ENCODE data around the gene VPS16.

DNA sequence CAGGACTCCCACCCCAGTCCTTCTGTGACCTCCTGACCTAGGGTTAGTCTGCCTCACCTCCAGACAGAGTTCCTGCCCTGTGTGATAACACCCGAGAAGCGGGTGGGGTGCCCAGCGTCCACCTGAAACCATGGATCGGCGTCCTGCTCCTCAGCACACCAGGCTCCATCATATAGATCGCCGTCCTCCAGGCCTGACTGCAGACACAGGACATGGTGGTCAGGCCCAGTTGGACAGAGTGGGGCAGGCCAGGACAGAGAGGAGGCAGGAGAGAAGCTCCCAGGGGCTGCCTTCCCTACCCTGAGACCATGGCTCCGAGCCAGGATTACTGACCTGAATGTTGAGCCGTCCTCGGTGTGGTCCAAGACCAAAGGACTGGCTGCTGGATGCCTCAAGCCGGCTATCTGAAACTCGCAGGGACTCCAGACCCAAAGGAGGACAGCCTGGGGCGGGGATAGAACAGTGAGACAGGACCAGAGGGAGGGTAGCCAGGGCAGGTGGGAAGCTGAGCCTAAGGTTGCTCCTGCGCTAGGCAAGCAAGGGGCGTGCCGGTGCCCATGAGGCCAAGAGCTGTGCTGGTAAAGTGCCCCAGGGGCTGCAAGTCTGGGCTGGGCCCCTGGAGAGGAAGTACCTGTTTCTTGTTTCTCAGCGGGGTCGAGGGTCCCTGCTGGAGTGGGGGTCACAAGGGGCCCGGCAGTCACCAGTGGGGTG is 42.3 kb upstream of the VPS16 start:
- TF ChIP-seq, protein P1, sequence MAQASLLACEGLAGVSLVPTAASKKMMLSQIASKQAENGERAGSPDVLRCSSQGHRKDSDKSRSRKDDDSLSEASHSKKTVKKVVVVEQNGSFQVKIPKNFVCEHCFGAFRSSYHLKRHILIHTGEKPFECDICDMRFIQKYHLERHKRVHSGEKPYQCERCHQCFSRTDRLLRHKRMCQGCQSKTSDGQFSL (CRISPR knock-in tag; IDR thresholded peaks at IDR 0.05) = no peak
- TF ChIP-seq REXO4 (CRISPR knock-in tag; IDR thresholded peaks at IDR 0.05; ENCODE audit: borderline replicate concordance) (no peak), ELF1 (CRISPR knock-in tag; IDR thresholded peaks at IDR 0.05) (no peak), ZNF891 (CRISPR knock-in tag; IDR thresholded peaks at IDR 0.05) (no peak), CHD4 (IDR thresholded peaks at IDR 0.05; ENCODE audit: borderline replicate concordance, low read length) (no peak), ZNF232 (CRISPR knock-in tag; IDR thresholded peaks at IDR 0.05; ENCODE audit: borderline replicate concordance) (no peak), FOXA3 (CRISPR knock-in tag; IDR thresholded peaks at IDR 0.05) (no peak), MAZ (IDR thresholded peaks at IDR 0.05; ENCODE audit: borderline replicate concordance, low read depth, low read length) (no peak), MAZ (CRISPR knock-in tag; IDR thresholded peaks at IDR 0.05; ENCODE audit: low read depth) (no peak), ATM (IDR thresholded peaks at IDR 0.05; ENCODE audit: borderline replicate concordance) (no peak), RXRB (CRISPR knock-in tag; IDR thresholded peaks at IDR 0.05; ENCODE audit: borderline replicate concordance) (no peak), POLR2AphosphoS5 (IDR thresholded peaks at IDR 0.05; ENCODE audit: low read depth, low read length) (no peak)
- TF ChIP-seq, protein P2, sequence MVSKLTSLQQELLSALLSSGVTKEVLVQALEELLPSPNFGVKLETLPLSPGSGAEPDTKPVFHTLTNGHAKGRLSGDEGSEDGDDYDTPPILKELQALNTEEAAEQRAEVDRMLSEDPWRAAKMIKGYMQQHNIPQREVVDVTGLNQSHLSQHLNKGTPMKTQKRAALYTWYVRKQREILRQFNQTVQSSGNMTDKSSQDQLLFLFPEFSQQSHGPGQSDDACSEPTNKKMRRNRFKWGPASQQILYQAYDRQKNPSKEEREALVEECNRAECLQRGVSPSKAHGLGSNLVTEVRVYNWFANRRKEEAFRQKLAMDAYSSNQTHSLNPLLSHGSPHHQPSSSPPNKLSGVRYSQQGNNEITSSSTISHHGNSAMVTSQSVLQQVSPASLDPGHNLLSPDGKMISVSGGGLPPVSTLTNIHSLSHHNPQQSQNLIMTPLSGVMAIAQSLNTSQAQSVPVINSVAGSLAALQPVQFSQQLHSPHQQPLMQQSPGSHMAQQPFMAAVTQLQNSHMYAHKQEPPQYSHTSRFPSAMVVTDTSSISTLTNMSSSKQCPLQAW (CRISPR knock-in tag; IDR thresholded peaks at IDR 0.05) = no peak
- TF ChIP-seq, protein P3, sequence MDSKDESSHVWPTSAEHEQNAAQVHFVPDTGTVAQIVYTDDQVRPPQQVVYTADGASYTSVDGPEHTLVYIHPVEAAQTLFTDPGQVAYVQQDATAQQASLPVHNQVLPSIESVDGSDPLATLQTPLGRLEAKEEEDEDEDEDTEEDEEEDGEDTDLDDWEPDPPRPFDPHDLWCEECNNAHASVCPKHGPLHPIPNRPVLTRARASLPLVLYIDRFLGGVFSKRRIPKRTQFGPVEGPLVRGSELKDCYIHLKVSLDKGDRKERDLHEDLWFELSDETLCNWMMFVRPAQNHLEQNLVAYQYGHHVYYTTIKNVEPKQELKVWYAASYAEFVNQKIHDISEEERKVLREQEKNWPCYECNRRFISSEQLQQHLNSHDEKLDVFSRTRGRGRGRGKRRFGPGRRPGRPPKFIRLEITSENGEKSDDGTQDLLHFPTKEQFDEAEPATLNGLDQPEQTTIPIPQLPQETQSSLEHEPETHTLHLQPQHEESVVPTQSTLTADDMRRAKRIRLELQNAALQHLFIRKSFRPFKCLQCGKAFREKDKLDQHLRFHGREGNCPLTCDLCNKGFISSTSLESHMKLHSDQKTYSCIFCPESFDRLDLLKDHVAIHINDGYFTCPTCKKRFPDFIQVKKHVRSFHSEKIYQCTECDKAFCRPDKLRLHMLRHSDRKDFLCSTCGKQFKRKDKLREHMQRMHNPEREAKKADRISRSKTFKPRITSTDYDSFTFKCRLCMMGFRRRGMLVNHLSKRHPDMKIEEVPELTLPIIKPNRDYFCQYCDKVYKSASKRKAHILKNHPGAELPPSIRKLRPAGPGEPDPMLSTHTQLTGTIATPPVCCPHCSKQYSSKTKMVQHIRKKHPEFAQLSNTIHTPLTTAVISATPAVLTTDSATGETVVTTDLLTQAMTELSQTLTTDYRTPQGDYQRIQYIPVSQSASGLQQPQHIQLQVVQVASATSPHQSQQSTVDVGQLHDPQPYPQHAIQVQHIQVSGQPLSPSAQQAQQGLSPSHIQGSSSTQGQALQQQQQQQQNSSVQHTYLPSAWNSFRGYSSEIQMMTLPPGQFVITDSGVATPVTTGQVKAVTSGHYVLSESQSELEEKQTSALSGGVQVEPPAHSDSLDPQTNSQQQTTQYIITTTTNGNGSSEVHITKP (CRISPR knock-in tag; IDR thresholded peaks at IDR 0.05; ENCODE audit: low read depth) = no peak
- TF ChIP-seq, protein P4, sequence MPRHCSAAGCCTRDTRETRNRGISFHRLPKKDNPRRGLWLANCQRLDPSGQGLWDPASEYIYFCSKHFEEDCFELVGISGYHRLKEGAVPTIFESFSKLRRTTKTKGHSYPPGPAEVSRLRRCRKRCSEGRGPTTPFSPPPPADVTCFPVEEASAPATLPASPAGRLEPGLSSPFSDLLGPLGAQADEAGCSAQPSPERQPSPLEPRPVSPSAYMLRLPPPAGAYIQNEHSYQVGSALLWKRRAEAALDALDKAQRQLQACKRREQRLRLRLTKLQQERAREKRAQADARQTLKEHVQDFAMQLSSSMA (CRISPR knock-in tag; IDR thresholded peaks at IDR 0.05) = no peak

Measured in HepG2 (cell line).